HEK293 (cell line): Measurements from ENCODE around the gene TMCC1.

Source experiments
- CTCF ChIA-PET: fragments of 350-600 bp; formaldehyde crosslinking; extraction: SDS; loops from one replicate; lab custom pipeline; 2021; ENCODE audit warnings: antibody characterized with exemption; lab: Yijun Ruan, JAX
- POLR2A ChIA-PET: fragments of 300-600 bp; formaldehyde crosslinking; extraction: SDS; loops from one replicate; lab custom pipeline; 2020; ENCODE audit warnings: antibody characterized with exemption, inconsistent platforms; lab: Yijun Ruan, JAX
- H3K27ac ChIP-seq: fragments of 200-500 bp; sonication (Bioruptor generic); 2 replicates; pipeline ENCODE4 v1.5.1; 2014; ENCODE audit warnings: low read depth, low read length, control low read depth, inconsistent platforms; ENCODE audit errors: extremely low read depth
- H3K36me3 ChIP-seq, 2 experiments: fragments of 200-500 bp in 1 of 2; sonication (Bioruptor generic) in 1 of 2; 1 replicate in 1 of 2; 2 replicates in 1 of 2; pipeline ENCODE4 v1.5.1; 2014 to 2017; ENCODE audit warnings: inconsistent platforms in 2 of 2, low read length in 2 of 2; ENCODE audit not compliant: control insufficient read depth in 2 of 2, insufficient read depth in 1 of 2
- H3K4me1 ChIP-seq: fragments of 200-500 bp; sonication (Bioruptor generic); 2 replicates; pipeline ENCODE4 v1.5.1; 2014; ENCODE audit warnings: mild to moderate bottlenecking, low read length, inconsistent platforms; ENCODE audit not compliant: control insufficient read depth, insufficient read depth
- H3K4me3 ChIP-seq: 2 replicates; pipeline ENCODE4 v1.5.1; 2011; ENCODE audit warnings: low read depth, mild to moderate bottlenecking, control low read depth, low read length, moderate library complexity
- H3K9me3 ChIP-seq: fragments of 200-500 bp; sonication (Bioruptor generic); 2 replicates; pipeline ENCODE4 v1.5.1; 2014; ENCODE audit warnings: low read depth, low read length, inconsistent platforms; ENCODE audit not compliant: control insufficient read depth, insufficient read depth
- GLI2 ChIP-seq: fragments of 450-650 bp; formaldehyde crosslinking; IDR thresholded peaks from 2 replicates; pipeline ENCODE4; 2017; ENCODE audit warnings: missing biosample characterization, missing genetic modification characterization, low read depth, borderline replicate concordance
- GLIS1 ChIP-seq: fragments of 450-650 bp; formaldehyde crosslinking; IDR thresholded peaks from 2 replicates; pipeline ENCODE4 v1.5.1; 2016; ENCODE audit warnings: missing biosample characterization, missing genetic modification characterization
- GLIS2 ChIP-seq: fragments of 450-650 bp; formaldehyde crosslinking; IDR thresholded peaks from 2 replicates; pipeline ENCODE4 v1.5.1; 2016; ENCODE audit warnings: missing biosample characterization, missing genetic modification characterization
- KLF9 ChIP-seq: fragments of 450-650 bp; formaldehyde crosslinking; IDR thresholded peaks from 2 replicates; pipeline ENCODE4 v1.5.1; 2016; ENCODE audit warnings: missing biosample characterization, missing genetic modification characterization, low read depth
- MYNN ChIP-seq: fragments of 450-650 bp; formaldehyde crosslinking; IDR thresholded peaks from 2 replicates; pipeline ENCODE4 v1.5.1; 2016; ENCODE audit warnings: missing biosample characterization, missing genetic modification characterization, borderline replicate concordance
- ZBTB21 ChIP-seq: fragments of 450-650 bp; formaldehyde crosslinking; IDR thresholded peaks from 2 replicates; pipeline ENCODE4 v1.5.1; 2017; ENCODE audit warnings: missing biosample characterization, missing genetic modification characterization
- ZEB2 ChIP-seq: fragments of 450-650 bp; formaldehyde crosslinking; IDR thresholded peaks from 2 replicates; pipeline ENCODE4 v1.5.1; 2016; ENCODE audit warnings: missing biosample characterization, missing genetic modification characterization
- ZNF112 ChIP-seq: fragments of 450-650 bp; formaldehyde crosslinking; IDR thresholded peaks from 2 replicates; pipeline ENCODE4 v1.5.0; 2017; ENCODE audit warnings: missing biosample characterization, missing genetic modification characterization
- ZNF133 ChIP-seq: fragments of 450-650 bp; formaldehyde crosslinking; IDR thresholded peaks from 2 replicates; pipeline ENCODE4 v1.5.1; 2016; ENCODE audit warnings: missing biosample characterization, missing genetic modification characterization
- ZNF16 ChIP-seq: fragments of 450-650 bp; formaldehyde crosslinking; IDR thresholded peaks from 2 replicates; pipeline ENCODE4 v1.5.1; 2016; ENCODE audit warnings: low read depth, missing biosample characterization, missing genetic modification characterization
- ZNF416 ChIP-seq: fragments of 450-650 bp; formaldehyde crosslinking; IDR thresholded peaks from 2 replicates; pipeline ENCODE4 v1.5.1; 2016; ENCODE audit warnings: missing biosample characterization, missing genetic modification characterization
- ZNF423 ChIP-seq: fragments of 450-650 bp; formaldehyde crosslinking; IDR thresholded peaks from 2 replicates; pipeline ENCODE4 v1.5.1; 2016; ENCODE audit warnings: missing biosample characterization, missing genetic modification characterization
- ZNF529 ChIP-seq: fragments of 450-650 bp; formaldehyde crosslinking; IDR thresholded peaks from 2 replicates; pipeline ENCODE4 v1.5.1; 2017; ENCODE audit warnings: missing genetic modification characterization, missing biosample characterization; ENCODE audit not compliant: insufficient replicate concordance
- ZNF623 ChIP-seq: fragments of 450-650 bp; formaldehyde crosslinking; IDR thresholded peaks from 2 replicates; pipeline ENCODE4 v1.5.1; 2016; ENCODE audit warnings: missing biosample characterization, missing genetic modification characterization
- ZNF701 ChIP-seq: fragments of 450-650 bp; formaldehyde crosslinking; IDR thresholded peaks from 2 replicates; pipeline ENCODE4 v1.5.1; 2016; ENCODE audit warnings: missing biosample characterization, missing genetic modification characterization
- ZNF792 ChIP-seq: fragments of 450-650 bp; formaldehyde crosslinking; IDR thresholded peaks from 2 replicates; pipeline ENCODE4 v1.5.1; 2016; ENCODE audit warnings: missing biosample characterization, missing genetic modification characterization
- ZSCAN30 ChIP-seq: fragments of 450-650 bp; IDR thresholded peaks from 2 replicates; pipeline ENCODE4 v1.5.1; 2018; ENCODE audit warnings: missing biosample characterization, mild to moderate bottlenecking, missing genetic modification characterization, moderate library complexity
- TF ChIP-seq, protein P1 (sequence below): fragments of 450-650 bp; formaldehyde crosslinking; IDR thresholded peaks from 2 replicates; pipeline ENCODE4 v1.5.1; 2016; ENCODE audit warnings: missing biosample characterization, missing genetic modification characterization
- TF ChIP-seq, protein P2 (sequence below): fragments of 450-650 bp; formaldehyde crosslinking; IDR thresholded peaks from 2 replicates; pipeline ENCODE4 v1.5.1; 2017; ENCODE audit warnings: missing biosample characterization, missing genetic modification characterization
- TF ChIP-seq, protein P3 (sequence below): IDR thresholded peaks from 2 replicates; pipeline ENCODE4 v1.6.1; 2011; ENCODE audit warnings: mild to moderate bottlenecking, low read depth, low read length, borderline replicate concordance
- TF ChIP-seq, protein P4 (sequence below): fragments of 450-650 bp; formaldehyde crosslinking; IDR thresholded peaks from 2 replicates; pipeline ENCODE4 v1.5.1; 2016; ENCODE audit warnings: missing biosample characterization, missing genetic modification characterization
- TF ChIP-seq, protein P5 (sequence below): fragments of 450-650 bp; formaldehyde crosslinking; IDR thresholded peaks from 2 replicates; pipeline ENCODE4 v1.5.1; 2016; ENCODE audit warnings: missing biosample characterization, missing genetic modification characterization

Gene TMCC1

DNA sequence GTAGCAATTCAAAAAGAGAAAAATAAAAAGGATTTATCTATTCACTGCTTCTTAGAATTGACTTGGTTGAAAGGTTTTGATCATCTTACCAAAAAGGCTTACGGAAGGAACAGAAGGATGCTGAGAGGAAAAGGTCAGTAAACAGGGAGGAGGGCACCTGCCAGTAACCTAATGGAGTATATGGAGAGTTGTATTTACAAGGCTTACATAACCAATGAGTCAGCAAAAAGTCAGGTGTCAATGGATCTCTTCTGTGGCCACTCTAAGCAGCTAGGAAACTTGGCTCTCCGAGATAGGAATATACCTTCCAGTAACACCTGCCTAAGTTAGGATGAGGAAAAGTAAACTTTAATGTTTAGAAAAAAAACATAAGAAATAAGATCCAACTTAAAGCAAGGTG is 206.6 kb downstream of the TMCC1 start:
- CTCF ChIA-PET = no interaction called here
- no peak overlapping the region for H3K4me3 ChIP-seq
- peaks cover 3% of the 10 kb centered on the region; the same call in 1 of the 2 replicates for H3K4me1 ChIP-seq

DNA sequence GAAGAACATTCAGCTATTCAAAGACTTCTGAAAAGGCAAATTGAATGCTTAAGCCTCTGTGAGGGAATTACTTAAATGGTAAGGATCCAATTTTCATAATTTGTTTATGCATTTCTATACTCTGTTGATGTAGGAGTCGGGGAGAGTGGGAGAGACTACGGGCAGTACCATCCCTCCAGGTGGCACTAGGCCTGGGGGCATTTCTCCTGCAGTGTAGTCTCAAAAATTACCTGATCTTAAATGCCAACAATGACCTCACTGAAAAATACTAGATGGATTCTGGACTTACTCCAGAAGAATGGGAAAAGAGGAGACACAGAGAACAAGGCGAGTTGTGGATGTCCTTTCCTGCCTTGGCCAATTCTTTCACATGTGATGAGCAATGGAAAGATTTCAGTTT is 209.2 kb downstream of the TMCC1 start:
- peak; percentile 32; the same call in 1 of the 2 replicates for TF ChIP-seq GLIS1 (tag by site-specific recombination)
- TF ChIP-seq, protein P1, sequence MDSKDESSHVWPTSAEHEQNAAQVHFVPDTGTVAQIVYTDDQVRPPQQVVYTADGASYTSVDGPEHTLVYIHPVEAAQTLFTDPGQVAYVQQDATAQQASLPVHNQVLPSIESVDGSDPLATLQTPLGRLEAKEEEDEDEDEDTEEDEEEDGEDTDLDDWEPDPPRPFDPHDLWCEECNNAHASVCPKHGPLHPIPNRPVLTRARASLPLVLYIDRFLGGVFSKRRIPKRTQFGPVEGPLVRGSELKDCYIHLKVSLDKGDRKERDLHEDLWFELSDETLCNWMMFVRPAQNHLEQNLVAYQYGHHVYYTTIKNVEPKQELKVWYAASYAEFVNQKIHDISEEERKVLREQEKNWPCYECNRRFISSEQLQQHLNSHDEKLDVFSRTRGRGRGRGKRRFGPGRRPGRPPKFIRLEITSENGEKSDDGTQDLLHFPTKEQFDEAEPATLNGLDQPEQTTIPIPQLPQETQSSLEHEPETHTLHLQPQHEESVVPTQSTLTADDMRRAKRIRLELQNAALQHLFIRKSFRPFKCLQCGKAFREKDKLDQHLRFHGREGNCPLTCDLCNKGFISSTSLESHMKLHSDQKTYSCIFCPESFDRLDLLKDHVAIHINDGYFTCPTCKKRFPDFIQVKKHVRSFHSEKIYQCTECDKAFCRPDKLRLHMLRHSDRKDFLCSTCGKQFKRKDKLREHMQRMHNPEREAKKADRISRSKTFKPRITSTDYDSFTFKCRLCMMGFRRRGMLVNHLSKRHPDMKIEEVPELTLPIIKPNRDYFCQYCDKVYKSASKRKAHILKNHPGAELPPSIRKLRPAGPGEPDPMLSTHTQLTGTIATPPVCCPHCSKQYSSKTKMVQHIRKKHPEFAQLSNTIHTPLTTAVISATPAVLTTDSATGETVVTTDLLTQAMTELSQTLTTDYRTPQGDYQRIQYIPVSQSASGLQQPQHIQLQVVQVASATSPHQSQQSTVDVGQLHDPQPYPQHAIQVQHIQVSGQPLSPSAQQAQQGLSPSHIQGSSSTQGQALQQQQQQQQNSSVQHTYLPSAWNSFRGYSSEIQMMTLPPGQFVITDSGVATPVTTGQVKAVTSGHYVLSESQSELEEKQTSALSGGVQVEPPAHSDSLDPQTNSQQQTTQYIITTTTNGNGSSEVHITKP (tag by site-specific recombination) = peak; percentile 77
- TF ChIP-seq GLI2 (tag by site-specific recombination) = no peak
- TF ChIP-seq ZNF423 (tag by site-specific recombination) = no peak
- TF ChIP-seq ZNF792 (tag by site-specific recombination) = no peak
- Histone ChIP-seq H3K36me3 (no peaks in the 10 kb centered on the region), H3K4me1 (peaks cover 3% of the 10 kb centered on the region; the same call in 1 of the 2 replicates), H3K4me3 (no peak overlapping the region), H3K9me3 (no peaks in the 10 kb centered on the region), H3K27ac (no peak overlapping the region)
- CTCF ChIA-PET = no interaction called here
- POLR2A ChIA-PET = no interaction called here

More for the DNA sequence above, 206.6 kb downstream of the TMCC1 start:
- POLR2A ChIA-PET = no interaction called here
- no peak overlapping the region for H3K27ac ChIP-seq
- no peaks in the 10 kb centered on the region for H3K36me3 ChIP-seq
- TF ChIP-seq ZNF16 (tag by site-specific recombination) (no peak), GLIS1 (tag by site-specific recombination) (no peak), ZNF112 (tag by site-specific recombination) (no peak), ZBTB21 (tag by site-specific recombination) (no peak), ZNF416 (tag by site-specific recombination) (no peak)
- TF ChIP-seq, protein P2, sequence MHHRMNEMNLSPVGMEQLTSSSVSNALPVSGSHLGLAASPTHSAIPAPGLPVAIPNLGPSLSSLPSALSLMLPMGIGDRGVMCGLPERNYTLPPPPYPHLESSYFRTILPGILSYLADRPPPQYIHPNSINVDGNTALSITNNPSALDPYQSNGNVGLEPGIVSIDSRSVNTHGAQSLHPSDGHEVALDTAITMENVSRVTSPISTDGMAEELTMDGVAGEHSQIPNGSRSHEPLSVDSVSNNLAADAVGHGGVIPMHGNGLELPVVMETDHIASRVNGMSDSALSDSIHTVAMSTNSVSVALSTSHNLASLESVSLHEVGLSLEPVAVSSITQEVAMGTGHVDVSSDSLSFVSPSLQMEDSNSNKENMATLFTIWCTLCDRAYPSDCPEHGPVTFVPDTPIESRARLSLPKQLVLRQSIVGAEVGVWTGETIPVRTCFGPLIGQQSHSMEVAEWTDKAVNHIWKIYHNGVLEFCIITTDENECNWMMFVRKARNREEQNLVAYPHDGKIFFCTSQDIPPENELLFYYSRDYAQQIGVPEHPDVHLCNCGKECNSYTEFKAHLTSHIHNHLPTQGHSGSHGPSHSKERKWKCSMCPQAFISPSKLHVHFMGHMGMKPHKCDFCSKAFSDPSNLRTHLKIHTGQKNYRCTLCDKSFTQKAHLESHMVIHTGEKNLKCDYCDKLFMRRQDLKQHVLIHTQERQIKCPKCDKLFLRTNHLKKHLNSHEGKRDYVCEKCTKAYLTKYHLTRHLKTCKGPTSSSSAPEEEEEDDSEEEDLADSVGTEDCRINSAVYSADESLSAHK = no peak
- TF ChIP-seq, protein P3, sequence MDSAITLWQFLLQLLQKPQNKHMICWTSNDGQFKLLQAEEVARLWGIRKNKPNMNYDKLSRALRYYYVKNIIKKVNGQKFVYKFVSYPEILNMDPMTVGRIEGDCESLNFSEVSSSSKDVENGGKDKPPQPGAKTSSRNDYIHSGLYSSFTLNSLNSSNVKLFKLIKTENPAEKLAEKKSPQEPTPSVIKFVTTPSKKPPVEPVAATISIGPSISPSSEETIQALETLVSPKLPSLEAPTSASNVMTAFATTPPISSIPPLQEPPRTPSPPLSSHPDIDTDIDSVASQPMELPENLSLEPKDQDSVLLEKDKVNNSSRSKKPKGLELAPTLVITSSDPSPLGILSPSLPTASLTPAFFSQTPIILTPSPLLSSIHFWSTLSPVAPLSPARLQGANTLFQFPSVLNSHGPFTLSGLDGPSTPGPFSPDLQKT = no peak
- no peaks in the 10 kb centered on the region for H3K9me3 ChIP-seq

DNA sequence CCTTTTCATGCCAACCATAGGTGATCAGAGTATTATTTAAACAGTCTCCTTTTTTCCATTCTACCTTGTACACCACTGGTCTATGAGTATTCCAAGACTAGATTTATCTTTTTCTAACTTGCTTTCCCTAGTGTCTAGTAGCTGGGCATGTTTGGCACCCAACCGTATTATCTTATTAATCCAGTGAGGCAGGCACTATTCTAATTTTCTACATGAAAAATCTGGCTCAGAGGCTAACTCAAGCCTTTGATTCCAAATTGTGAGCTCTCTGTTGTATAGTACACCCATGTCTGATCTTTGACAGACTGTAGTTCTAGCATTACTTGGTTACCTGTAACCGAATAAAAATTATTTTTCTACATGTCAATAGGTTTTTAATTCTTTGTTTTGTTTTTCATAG is 210.3 kb downstream of the TMCC1 start:
- ChIA-PET POLR2A (no interaction called here), CTCF (no interaction called here)
- Histone ChIP-seq H3K27ac (no peak overlapping the region), H3K4me1 (peaks cover 3% of the 10 kb centered on the region; the same call in 1 of the 2 replicates), H3K9me3 (no peaks in the 10 kb centered on the region), H3K36me3 (no peaks in the 10 kb centered on the region), H3K4me3 (no peak overlapping the region)
- TF ChIP-seq ZNF16 (tag by site-specific recombination) (no peak), ZNF529 (tag by site-specific recombination) (no peak), ZEB2 (tag by site-specific recombination) (no peak), KLF9 (tag by site-specific recombination) (no peak), ZSCAN30 (tag by site-specific recombination) (no peak), ZNF701 (tag by site-specific recombination) (no peak), GLIS2 (tag by site-specific recombination) (no peak), MYNN (tag by site-specific recombination) (no peak), ZNF133 (tag by site-specific recombination) (no peak), GLIS1 (tag by site-specific recombination) (no peak), ZNF623 (tag by site-specific recombination) (no peak)
- TF ChIP-seq, protein P4, sequence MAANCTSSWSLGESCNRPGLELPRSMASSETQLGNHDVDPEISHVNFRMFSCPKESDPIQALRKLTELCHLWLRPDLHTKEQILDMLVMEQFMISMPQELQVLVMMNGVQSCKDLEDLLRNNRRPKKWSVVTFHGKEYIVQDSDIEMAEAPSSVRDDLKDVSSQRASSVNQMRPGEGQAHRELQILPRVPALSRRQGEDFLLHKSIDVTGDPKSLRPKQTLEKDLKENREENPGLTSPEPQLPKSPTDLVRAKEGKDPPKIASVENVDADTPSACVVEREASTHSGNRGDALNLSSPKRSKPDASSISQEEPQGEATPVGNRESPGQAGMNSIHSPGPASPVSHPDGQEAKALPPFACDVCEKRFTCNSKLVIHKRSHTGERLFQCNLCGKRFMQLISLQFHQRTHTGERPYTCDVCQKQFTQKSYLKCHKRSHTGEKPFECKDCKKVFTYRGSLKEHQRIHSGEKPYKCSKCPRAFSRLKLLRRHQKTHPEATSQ (tag by site-specific recombination) = no peak
- TF ChIP-seq, protein P5, sequence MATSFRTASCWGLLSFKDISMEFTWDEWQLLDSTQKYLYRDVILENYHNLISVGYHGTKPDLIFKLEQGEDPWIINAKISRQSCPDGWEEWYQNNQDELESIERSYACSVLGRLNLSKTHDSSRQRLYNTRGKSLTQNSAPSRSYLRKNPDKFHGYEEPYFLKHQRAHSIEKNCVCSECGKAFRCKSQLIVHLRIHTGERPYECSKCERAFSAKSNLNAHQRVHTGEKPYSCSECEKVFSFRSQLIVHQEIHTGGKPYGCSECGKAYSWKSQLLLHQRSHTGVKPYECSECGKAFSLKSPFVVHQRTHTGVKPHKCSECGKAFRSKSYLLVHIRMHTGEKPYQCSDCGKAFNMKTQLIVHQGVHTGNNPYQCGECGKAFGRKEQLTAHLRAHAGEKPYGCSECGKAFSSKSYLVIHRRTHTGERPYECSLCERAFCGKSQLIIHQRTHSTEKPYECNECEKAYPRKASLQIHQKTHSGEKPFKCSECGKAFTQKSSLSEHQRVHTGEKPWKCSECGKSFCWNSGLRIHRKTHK (tag by site-specific recombination) = no peak
